CD4-positive, alpha-beta T cell treated with Interleukin-17A for 4 hours (primary cell): ENCODE results near the gene SPDYC.
A peak's percentile ranks its signal among the peaks of the same experiment; 100 is the strongest.

Experiments
- DNase-seq: peaks from one replicate; pipeline ENCODE4 v3.0.0-alpha.2; 2020; ENCODE audit warnings: mixed read lengths

The SPDYC gene

DNA sequence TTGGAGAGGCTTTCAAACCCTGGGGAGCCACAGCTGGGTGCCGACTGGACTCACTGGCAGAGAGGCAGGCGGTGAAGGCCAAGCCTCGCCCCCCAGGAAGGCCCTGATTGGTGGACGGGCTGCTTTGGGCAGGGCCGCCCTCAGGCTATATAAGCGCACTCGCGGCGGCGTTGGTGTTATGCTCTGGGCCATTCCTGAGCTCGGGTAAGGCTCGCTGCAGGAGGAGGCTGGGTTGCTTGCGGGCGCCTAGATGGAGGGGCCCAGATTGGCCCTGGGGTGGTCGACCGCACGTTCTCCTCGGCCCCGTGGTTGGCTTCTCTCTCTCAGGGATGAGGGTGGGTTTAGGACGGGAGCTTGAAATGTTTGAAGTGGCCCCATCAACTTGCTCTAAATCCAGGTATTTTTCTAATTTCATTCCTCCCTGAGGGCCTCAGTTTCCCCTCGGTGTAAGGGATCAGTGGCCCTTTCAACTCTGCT, at the start of gene SPDYC:
Gene SPDYC (plus strand): TSS at position 176 of the 477 bp plus-strand sequence. CDS start 1,125 bp downstream, outside the sequence.
- no peak for DNase-seq

DNA sequence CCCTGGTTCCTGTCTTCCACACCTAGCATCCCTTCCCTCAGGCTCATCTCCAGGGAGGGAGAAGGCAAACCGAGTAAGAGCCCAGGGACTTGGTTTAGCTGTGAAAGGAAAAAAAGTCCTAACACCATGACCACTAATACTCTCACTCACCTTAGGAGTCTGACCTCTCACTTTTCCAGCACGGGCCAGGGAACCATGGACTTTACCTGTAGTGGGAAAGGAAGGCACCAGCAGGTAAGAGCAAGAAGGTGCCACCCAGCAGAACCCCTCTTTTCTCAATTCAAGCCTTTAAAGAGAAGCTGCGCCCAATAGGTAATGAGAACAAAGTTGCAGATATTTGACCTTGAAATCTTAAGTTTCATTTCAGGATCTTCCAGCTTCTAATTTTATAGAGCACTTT, 49.2 kb upstream of the SPDYC start:
- DNase-seq = no peak

DNA sequence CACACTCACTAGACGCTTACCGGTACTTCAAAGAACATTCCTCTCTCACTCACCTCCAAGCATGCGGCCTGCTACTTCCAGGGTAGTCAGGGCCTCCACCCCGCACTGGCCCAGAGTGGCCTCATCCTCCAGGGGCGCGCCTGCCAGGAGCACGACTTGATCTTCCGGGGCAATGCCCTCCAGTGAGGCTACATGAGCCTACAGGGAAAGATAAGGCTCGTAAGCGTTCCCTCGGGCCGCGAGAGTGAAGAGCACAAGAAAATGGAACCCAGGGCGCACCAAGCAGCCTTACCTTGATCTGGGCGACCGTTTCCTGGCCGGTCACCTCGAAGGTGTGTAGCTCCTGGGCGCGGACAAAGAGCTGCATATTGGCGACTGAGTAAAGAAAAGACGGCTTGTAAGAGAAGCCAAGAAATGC, 48.6 kb upstream of the SPDYC start:
- peak; percentile 19 for DNase-seq

- DNase-seq = peak; percentile 99
These were observed 48.0 kb upstream of the SPDYC start, which contains the start of the genes FAU and MRPL49 for GRCh38 chr11:65121865-65122696. Gene FAU, minus strand, starts transcription at chr11:65122134. Its CDS starts 321 bp downstream, at chr11:65121813. Gene MRPL49, plus strand, starts transcription at chr11:65122321. Its CDS starts 26 bp downstream, at chr11:65122347.

DNA sequence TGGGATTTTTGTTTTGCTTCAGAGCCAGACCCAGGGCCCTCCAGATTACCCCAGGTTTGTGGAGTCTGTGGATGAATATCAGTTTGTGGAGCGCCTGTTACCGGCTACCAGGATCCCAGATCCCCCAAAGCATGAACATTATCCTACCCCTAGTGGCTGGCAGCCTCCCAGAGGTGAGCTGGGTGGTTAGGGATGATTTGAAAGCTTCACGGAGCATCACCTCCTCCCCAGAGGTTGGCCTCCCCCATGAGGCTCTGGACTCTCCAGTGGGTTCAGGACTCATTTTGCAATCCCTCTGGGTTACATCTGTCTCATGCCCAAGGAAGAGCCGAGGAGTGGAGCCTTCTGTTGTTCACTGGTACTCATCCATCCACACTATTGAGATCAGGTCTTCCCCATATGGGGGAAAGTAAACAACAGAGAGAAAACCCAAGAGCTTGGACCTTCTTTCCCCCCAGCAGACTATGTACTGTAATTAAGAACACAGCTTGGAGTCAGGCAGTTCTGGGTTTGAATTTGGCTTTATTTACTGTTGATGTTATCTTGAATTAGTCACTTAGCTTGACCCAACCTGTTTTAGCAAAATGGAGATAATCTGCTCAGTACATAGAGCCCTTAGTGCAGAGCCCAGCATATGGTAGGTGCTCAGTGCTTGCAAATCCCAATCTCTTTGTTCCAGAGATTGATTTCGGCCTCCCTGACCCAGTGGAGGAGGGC, 45.4 kb upstream of the SPDYC start:
- no peak for DNase-seq

DNA sequence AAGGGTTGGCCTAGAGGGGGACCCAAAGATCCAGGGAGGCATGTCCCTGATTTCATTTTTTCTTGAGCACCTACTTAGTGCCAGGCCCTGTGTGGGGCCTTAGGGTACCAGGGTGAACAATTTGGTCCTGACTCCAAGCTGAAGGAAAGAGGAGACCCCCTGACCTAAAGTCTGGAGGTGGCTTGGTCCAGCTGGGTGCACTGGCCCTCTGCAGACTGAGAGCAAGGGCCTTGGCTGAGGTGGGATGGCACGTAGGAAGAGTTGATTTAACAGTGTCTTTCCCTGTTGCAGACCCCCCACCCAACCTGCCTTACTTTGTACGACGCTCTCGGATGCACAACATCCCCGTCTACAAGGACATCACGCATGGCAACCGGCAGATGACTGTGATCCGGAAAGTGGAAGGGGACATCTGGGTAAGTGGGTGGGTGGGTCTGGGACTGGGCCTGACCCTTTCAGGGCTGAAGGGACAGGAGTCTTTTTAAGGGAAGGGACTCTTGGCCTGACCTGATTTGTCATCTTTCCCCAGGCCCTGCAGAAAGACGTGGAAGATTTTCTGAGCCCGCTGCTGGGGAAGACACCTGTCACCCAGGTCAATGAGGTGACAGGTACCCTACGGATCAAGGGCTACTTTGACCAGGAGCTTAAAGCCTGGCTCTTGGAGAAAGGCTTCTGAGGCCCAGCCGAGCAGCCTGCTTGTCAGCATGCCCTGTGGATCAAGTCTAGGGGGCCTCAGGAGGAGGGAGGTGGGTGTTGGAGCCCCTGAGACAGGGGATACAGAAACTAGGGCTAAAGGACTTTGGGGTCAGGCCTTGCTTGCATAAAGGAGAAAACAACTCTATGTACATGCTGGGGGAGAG, 44.6 kb upstream of the SPDYC start:
- no peak for DNase-seq

GRCh38 chr11:65126624-65127274, 43.3 kb upstream of the SPDYC start:
- no peak for DNase-seq

DNA sequence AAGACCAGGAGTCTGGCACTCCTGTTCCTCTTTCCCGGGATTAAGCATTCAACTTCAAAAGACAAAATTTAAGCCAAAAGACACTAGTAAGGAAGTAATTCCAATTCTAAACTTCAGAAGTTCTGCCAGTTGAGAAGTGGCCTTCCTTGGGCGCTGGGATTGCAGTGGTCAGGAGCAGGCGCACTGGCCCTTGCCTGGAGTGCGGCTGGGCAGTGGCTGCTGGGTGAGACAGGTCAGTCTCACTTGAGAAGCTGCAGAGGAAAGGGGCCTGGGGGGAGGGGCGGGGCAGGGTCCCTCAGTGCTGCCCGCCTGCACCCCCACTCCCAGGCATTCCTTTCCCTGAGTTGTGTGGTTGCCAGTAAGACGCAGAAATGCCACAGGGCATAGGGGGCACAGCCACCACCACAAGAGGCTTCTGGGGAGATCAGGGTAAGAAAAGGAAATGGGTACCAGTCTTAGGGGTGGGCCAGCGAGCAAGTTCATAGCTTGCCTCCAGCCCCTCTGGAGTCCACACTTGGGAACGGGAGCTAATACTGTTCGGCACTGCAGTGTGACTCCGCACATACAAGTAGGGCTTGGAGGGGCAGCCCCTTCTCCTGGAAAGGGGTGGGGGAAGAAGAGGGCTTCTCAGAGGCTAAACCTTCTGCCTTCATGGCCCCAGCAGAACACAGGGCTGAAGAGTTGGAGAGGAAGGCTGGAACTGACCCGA, 42.4 kb upstream of the SPDYC start:
- DNase-seq = no peak

DNA sequence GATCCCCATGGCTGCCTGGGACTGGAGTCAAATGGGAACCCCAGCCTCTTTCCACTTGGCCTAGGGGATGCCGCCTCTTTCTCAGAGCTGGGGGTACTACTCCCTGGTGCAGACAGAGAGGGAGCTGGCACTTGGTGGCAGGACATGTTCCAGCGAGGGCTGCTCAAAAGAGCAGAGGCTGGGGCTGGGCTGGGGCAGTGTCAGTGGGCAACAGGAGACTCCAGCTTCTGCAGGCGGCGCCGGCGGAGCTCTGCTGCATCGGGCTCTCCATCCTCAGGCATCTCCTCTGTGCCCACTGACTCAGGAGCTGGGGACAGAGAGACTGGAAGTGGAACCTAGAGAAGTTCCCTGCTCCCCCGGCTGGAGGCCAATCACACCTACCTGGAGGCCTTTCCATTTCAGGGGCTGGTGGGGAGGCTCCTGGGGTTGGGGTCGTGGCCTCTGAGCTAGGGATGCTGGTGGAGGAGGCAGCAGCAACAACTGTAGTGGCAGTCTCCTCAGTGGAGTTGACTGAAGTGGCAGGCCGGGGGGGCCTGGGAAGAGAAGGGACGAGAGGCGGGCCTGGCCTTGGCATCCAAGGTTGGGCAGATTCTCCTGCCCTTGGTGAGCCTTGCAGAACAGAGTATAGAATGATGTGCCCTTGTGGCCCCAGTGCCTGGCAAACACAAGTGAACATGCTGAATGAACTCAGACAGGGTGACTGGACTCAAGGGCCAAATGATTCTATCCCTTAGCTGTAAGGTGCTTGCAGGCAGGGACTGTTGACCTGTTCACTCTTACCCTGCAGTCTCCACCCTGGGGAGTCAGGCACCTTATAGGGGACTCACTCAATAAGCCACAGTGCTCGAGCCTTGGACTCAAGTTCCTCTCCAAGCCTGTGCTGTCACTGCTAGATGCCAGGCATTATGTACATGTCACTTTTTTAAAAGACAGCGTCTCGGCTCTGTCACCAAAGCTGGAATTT, 41.6 kb upstream of the SPDYC start:
- DNase-seq = no peak

GRCh38 chr11:65129649-65130441, 40.2 kb upstream of the SPDYC start:
- no peak for DNase-seq

GRCh38 chr11:65130631-65131416, 39.2 kb upstream of the SPDYC start:
- no peak for DNase-seq

DNA sequence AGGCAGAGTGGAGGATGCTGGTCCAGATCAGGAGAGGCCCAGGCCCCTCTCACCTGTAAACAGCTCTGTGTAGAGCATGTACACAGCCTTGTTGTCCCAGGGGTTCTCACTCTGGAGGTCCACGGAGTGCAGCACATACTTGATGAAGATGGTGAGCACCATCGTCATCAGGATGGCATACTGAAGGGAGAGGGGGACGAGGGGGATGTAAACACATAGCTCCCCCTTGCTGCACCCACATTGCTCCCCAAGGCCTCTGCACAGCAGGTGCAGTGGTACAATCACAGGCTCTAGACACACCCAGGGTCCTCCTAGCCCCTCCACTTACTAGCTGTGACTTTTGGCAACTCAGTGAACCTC, 38.6 kb upstream of the SPDYC start:
- no peak for DNase-seq

DNA sequence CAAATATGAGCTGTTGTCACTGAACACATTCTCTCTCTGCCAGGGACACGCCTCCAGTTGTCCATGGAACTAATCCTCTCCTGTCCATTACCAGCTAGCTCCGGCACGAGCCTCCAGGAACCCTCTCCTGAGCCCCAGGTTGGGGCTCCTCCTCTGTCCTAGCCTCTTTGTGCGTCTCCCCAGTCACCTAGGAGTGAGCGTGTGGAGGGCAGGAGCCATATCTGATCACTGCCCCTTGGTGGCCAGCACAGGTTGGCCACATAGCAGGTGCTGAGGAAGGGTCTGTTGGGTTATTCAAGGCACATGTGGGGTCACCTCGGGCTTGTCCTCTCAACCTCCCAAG, 38.2 kb upstream of the SPDYC start:
- DNase-seq = no peak

- no peak for DNase-seq
These were observed 37.6 kb upstream of the SPDYC start for GRCh38 chr11:65132238-65132987.

DNA sequence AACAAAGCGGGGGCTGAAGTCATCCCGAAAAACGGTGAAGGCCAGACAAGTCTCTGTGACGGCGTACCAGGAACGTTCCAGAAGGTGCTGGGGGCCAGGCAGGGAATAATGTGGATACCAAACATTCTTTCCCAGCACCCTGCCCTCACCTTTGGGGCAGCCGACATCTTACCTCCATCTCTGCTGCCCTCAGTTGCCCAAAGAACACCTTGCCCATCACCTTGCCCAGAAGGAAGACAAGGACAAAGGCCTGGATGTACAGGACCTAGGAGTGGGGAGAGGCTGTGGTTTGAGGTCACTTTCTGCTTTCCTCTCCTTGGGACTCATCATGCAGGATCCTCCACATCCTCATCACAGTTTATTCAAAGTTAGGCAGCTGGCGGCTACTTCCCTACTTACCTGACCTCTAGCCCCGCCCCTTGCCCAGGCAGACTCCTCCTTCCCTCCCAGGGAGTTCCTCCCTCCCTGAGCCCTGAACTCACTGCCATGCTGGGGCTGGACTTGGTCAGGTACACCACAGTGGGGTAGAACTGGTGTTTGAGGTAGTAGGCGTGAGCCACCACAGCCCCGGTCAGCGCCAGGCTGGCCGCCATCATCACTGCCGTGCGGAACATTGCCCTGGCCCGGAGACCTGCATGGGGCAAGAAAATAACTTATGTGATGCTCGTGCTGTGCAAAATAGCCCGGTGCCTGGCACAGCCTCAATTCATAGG, 36.9 kb upstream of the SPDYC start:
- DNase-seq = peak; percentile 69

DNA sequence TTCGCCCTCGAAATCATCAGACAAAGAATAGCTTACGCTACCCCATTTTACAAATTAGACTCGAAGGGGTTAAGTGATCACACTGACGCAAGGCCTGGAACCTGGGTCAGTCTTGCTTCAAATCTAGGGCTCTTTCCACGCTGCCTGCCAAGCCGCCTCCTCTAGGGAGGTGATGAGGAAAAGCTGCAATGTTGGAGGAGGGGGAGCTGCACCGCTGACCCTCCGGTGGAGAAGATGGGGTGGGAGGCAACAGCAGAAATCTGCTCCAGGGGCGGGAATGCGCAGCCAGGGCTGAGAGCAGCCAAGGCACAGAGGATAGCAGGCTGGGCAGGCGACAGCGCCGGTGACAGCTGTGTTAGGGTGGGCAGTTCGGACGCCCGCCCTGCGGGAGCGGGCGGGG, 36.3 kb upstream of the SPDYC start:
- DNase-seq = no peak

DNA sequence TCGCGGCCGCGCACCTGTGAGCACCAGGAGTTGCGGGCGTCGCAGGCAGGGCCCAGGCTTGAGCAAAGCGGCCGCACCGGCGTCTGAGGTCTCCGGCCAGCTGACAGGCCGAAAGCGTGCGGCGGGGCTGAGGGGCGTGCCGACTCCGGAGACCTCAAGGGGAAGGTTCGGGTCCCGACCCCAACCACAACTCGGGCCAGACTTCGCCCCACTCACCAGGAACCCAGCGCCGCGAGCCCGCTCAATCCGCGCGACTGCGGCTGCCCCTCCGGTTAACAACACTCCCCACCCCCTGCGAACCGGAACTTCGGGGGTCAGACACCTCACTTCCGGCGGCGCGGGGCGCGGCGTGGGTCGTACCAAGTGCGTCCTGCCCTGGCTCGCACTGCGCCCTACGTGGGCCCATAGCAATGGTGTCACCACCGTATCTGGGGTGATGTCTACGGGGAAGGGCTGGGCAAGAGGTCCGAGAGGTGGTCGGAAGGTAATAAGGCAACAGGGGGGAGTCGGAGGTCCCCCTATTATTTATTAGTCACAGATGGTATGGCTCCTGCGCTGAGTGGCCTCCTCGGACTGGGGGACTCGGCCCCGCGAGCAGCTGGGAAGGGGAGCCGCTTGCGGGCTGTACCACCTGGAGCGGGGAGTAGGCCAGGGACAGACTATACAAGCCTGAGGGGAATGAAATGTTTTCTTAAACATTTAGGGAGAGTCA, 35.6 kb upstream of the SPDYC start, which contains the start of gene SYVN1:
Gene SYVN1 (minus strand): TSS at position 280 of the 712 bp plus-strand sequence. CDS start 918 bp downstream, outside the sequence.
- DNase-seq = peak; percentile 93
